Caco-2 (cell line): Measurements from ENCODE around the gene BRF1. TPM values are rescaled to one million over a fixed set of nuclear protein-coding genes. Genes with fewer than 3 reads are reported as not detected.

Experiments used
- BruUV-seq: library from RNA; stranded (reverse); fragments of 400-500 nt; replicated peaks from 2 replicates; lab custom pipeline; 2021; lab: Mats Ljungman, UMichigan
- CTCF ChIA-PET: fragments of 300-600 bp; sonication (Branson Sonifier 250); formaldehyde crosslinking; loops from one replicate; lab custom pipeline; 2022; ENCODE audit warnings: antibody characterized with exemption; lab: Charles Lee
- POLR2A ChIA-PET: fragments of 300-600 bp; sonication (Branson Sonifier 250); formaldehyde crosslinking; loops from one replicate; lab custom pipeline; 2022; ENCODE audit warnings: antibody characterized with exemption; lab: Charles Lee
- DNase-seq, 2 experiments: peaks; one replicate each; pipeline versions ENCODE4 v3.0.0 to v3.0.0-alpha.2; 2020 to 2022
- H3K27me3 ChIP-seq: replicated peaks from 2 replicates; pipeline ENCODE4 v1.6.0; 2011; ENCODE audit warnings: low read length; ENCODE audit not compliant: control insufficient read depth, insufficient read depth
- H3K36me3 ChIP-seq: 2 replicates; pipeline ENCODE4 v1.5.1; 2011; ENCODE audit warnings: low read length; ENCODE audit not compliant: control insufficient read depth, insufficient read depth
- H3K4me1 ChIP-seq: fragments of 250-450 bp; sonication (Bioruptor Pico); 2 replicates; pipeline ENCODE4 v1.5.1; 2020; ENCODE audit warnings: mild to moderate bottlenecking
- H3K4me3 ChIP-seq: 2 replicates; pipeline ENCODE4 v1.5.1; 2011; ENCODE audit warnings: low read depth, mild to moderate bottlenecking, control low read depth, low read length
- H3K9me3 ChIP-seq: fragments of 250-450 bp; sonication (Bioruptor Pico); 2 replicates; pipeline ENCODE4 v1.5.1; 2020; ENCODE audit warnings: mild to moderate bottlenecking, moderate library complexity
- H3K27ac Mint-ChIP-seq: one replicate; pipeline ENCODE4 v1.8.0; 2022; ENCODE audit warnings: mixed read lengths; ENCODE audit not compliant: unreplicated experiment
- H3K27me3 Mint-ChIP-seq: one replicate; pipeline ENCODE4 v1.8.0; 2022; ENCODE audit warnings: mixed read lengths; ENCODE audit not compliant: insufficient read depth, unreplicated experiment
- H3K36me3 Mint-ChIP-seq: one replicate; pipeline ENCODE4 v1.8.0; 2022; ENCODE audit warnings: mild to moderate bottlenecking, mixed read lengths; ENCODE audit not compliant: insufficient read depth, unreplicated experiment
- H3K4me1 Mint-ChIP-seq: one replicate; pipeline ENCODE4 v1.8.0; 2022; ENCODE audit warnings: low read depth, mixed read lengths; ENCODE audit not compliant: unreplicated experiment
- H3K4me3 Mint-ChIP-seq: one replicate; pipeline ENCODE4 v1.8.0; 2022; ENCODE audit warnings: mild to moderate bottlenecking, moderate library complexity, mixed read lengths; ENCODE audit not compliant: unreplicated experiment
- H3K9me3 Mint-ChIP-seq: one replicate; pipeline ENCODE4 v1.8.0; 2022; ENCODE audit warnings: mixed read lengths; ENCODE audit not compliant: unreplicated experiment
- CTCF ChIP-seq, 2 experiments: fragments of 200-600 bp in 1 of 2; IDR thresholded peaks; 1 replicate in 1 of 2; 2 replicates in 1 of 2; pipeline versions ENCODE4 v1.5.1 to v1.8.0; 2011 to 2022; ENCODE audit warnings: antibody characterized with exemption in 1 of 2, control low read depth in 1 of 2, inconsistent platforms in 1 of 2, low read depth in 1 of 2, low read length in 1 of 2, mild to moderate bottlenecking in 1 of 2, moderate library complexity in 1 of 2; ENCODE audit not compliant: insufficient read depth in 1 of 2, severe bottlenecking in 1 of 2, unreplicated experiment in 1 of 2
- intact Hi-C: fragments of 100-400 bp; cut with micrococcal nuclease; formaldehyde crosslinking; loops from one replicate; pipeline ENCODE4 v1.10.0; 2022; ENCODE audit not compliant: unreplicated experiment
- total RNA-seq: library from RNA; stranded (reverse); gene quantifications from 2 replicates; pipeline ENCODE4 v1.2.3, GENCODE V29; 2022

The BRF1 gene
- total RNA-seq, 1 experiment from 2014 or later, result 43.6 TPM

- H3K4me1 Mint-ChIP-seq, result no peaks in the 10 kb centered on the region
- H3K4me1 ChIP-seq, result peaks cover 6% of the 10 kb centered on the region
- ChIA-PET CTCF (interaction anchor here (1.1 kb wide), 1 partner anchor 77 kb away, joined by 3 read pairs; no protein-coding TSS in a partner anchor), POLR2A (no interaction called here)
- peak overlapping the region; percentile 64 for H3K4me3 Mint-ChIP-seq
- no peaks in the 10 kb centered on the region; the same call in 1 of the 2 replicates for H3K27me3 ChIP-seq
- H3K4me3 ChIP-seq, result peak overlapping the region; percentile 80
- peaks cover 11% of the 10 kb centered on the region for H3K36me3 Mint-ChIP-seq
- no peaks in the 10 kb centered on the region for H3K9me3 ChIP-seq
- DNase-seq, result no peak
- intact Hi-C loops, result loop anchor here (1.0 kb wide), 1 partner anchor 73 kb away; no protein-coding TSS in a partner anchor
- TF ChIP-seq CTCF (IDR thresholded peaks at IDR 0.05; ENCODE audit: insufficient read depth in 1 of 2, low read depth in 1 of 2, low read length in 1 of 2, severe bottlenecking in 1 of 2, unreplicated experiment in 1 of 2), result no peak
- no peaks in the 10 kb centered on the region for H3K36me3 ChIP-seq
- H3K27ac Mint-ChIP-seq, result no peak overlapping the region
- H3K9me3 Mint-ChIP-seq, result no peaks in the 10 kb centered on the region
- no TSS peak for BruUV-seq
- no peaks in the 10 kb centered on the region for H3K27me3 Mint-ChIP-seq
These were observed 134.1 kb downstream of the BRF1 start for GRCh38 chr14:105166571-105167302.

- no TSS peak for BruUV-seq
- Mint-ChIP-seq H3K4me3 (no peak overlapping the region), H3K9me3 (no peaks in the 10 kb centered on the region), H3K36me3 (peaks cover 7% of the 10 kb centered on the region), H3K27ac (no peak overlapping the region), H3K4me1 (no peaks in the 10 kb centered on the region), H3K27me3 (no peaks in the 10 kb centered on the region)
- Histone ChIP-seq H3K36me3 (no peaks in the 10 kb centered on the region), H3K27me3 (no peaks in the 10 kb centered on the region; the same call in 1 of the 2 replicates), H3K9me3 (no peaks in the 10 kb centered on the region), H3K4me3 (no peak overlapping the region), H3K4me1 (peaks cover 6% of the 10 kb centered on the region)
- TF ChIP-seq CTCF (IDR thresholded peaks at IDR 0.05; ENCODE audit: insufficient read depth in 1 of 2, low read depth in 1 of 2, low read length in 1 of 2, severe bottlenecking in 1 of 2, unreplicated experiment in 1 of 2), result no peak
- no peak for DNase-seq
- ChIA-PET POLR2A (no interaction called here), CTCF (interaction anchor here (1.1 to 1.2 kb wide), 2 partner anchors 74 to 76 kb away, joined by 3 read pairs; no protein-coding TSS in a partner anchor)
- intact Hi-C loops, result no loop called here
These were observed 134.9 kb downstream of the BRF1 start for GRCh38 chr14:105165761-105166485.

- Histone ChIP-seq H3K9me3 (no peaks in the 10 kb centered on the region), H3K4me1 (peaks cover 6% of the 10 kb centered on the region), H3K36me3 (no peaks in the 10 kb centered on the region), H3K27me3 (no peaks in the 10 kb centered on the region; the same call in 1 of the 2 replicates), H3K4me3 (no peak overlapping the region)
- Mint-ChIP-seq H3K9me3 (no peaks in the 10 kb centered on the region), H3K4me3 (no peak overlapping the region), H3K36me3 (peaks cover 7% of the 10 kb centered on the region), H3K27ac (no peak overlapping the region), H3K27me3 (no peaks in the 10 kb centered on the region), H3K4me1 (no peaks in the 10 kb centered on the region)
- intact Hi-C loops, result no loop called here
- POLR2A ChIA-PET, result no interaction called here
- CTCF ChIA-PET, result interaction anchor here (1.1 to 1.2 kb wide), 2 partner anchors 74 to 75 kb away, joined by 3 read pairs; no protein-coding TSS in a partner anchor
- DNase-seq, result no peak
- BruUV-seq, result no TSS peak
- no peak for TF ChIP-seq CTCF (IDR thresholded peaks at IDR 0.05; ENCODE audit: insufficient read depth in 1 of 2, low read depth in 1 of 2, low read length in 1 of 2, severe bottlenecking in 1 of 2, unreplicated experiment in 1 of 2)
These were observed 135.6 kb downstream of the BRF1 start for GRCh38 chr14:105165134-105165704.
